H54 (cell line): ENCODE data around the gene CPA1.

ENCODE experiments used
- DNase-seq: peaks from one replicate; pipeline ENCODE4 v3.0.0; 2011; ENCODE audit warnings: low spot score, mixed read lengths; ENCODE audit not compliant: insufficient read length
- FAIRE-seq: peaks from 3 replicates; lab custom pipeline; 2011; peaks lifted over from hg19 to GRCh38; lab: Jason Lieb, UNC
- POLR2A ChIP-seq: IDR thresholded peaks from 2 replicates; pipeline ENCODE4 v1.6.1; 2011; ENCODE audit warnings: low read depth, mild to moderate bottlenecking, low read length

The CPA1 gene

DNA sequence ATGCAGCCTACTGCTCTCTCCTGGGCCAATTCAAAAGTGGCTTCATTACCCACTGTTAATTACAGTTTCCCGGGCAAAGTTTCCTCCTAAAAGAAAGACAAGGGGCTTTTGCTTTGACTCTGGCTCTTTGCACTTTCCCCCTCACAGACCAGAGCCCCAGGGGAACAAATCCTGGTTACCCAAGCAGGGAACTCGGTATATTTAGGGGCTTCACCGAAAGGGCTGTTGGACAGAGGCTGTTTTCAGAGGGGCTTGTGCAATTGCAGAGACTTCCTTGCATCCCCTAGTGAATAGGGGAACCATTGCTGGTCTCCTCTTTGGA, 7.0 kb downstream of the CPA1 start:
- no peak for TF ChIP-seq POLR2A
- DNase-seq (no peak), FAIRE-seq (no peak)

GRCh38 chr7:130387628-130388403, 7.5 kb downstream of the CPA1 start:
- DNase-seq (no peak), FAIRE-seq (no peak)
- TF ChIP-seq POLR2A = no peak

DNA sequence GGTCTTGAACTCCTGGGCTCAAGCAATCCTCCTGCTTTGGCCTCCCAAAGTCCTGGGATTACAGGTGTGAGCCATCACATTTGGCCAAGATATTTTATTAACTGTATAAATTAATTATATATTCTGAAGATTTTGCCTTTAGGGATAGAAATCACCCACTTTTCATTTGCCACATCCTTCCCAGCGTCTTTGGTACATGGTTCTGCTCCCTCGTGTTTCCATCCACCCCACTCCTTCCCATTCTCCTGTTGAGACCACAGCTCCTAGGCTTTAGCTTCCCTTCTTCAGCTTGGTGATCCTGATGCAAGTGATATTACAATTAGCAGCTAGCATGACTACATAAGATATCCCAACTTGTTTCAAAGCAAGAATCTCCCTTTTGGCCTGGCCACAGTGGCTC, 8.4 kb downstream of the CPA1 start:
- no peak for FAIRE-seq
- DNase-seq = no peak
- TF ChIP-seq POLR2A = no peak

GRCh38 chr7:130390486-130390885, 10.2 kb downstream of the CPA1 start:
- DNase-seq = no peak
- no peak for TF ChIP-seq POLR2A
- FAIRE-seq = no peak

DNA sequence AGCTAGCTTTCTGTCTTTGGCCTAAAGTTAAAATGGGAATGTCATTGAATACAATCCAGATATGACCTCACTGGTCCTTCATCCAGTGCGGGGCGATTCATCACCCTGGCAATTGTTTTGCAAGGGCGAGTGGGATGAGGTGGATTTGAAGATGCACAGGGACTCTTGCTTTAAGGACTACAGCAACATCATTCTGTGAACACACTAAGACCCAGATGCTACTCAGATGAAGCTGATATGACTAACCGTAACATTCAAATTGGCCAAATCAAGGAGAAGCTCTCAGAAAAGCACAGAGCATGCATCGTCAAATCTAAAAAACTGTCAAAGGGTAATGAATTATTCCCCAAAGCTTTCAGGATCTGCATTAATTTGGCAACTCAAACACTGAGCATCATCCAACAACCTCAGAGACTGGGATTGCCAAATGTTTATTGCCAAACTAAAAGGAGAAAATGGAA, 12.8 kb downstream of the CPA1 start:
- FAIRE-seq = peak; percentile 15
- no peak for DNase-seq
- TF ChIP-seq POLR2A = no peak

DNA sequence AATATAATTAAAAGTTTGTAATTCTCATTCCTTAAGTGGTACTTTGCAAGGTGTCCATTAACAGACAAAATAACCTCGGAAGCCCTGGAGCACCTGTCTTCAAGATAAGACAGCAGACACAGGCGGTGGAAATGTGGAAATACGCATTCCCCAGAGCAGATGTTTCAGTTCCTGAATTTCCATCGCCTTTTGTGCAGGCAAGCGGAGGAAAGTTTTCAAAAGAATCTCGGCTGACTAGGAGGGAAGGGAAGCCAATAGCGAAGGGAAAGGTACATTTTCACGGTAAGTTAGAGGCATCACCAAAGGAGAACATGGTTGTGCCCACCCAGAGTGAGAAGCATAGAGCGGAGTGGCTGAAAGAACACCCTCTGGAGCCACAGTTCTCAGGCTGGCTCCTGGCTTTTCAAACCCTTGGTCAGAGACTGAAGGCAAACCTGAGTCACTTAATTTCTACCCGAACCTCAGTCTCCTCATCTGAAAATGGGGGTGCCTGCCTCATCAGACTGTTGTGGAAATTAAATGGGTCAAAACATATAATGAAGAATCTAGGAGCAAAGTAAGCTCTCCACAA, 13.6 kb downstream of the CPA1 start:
- TF ChIP-seq POLR2A = no peak
- DNase-seq (no peak), FAIRE-seq (no peak)

DNA sequence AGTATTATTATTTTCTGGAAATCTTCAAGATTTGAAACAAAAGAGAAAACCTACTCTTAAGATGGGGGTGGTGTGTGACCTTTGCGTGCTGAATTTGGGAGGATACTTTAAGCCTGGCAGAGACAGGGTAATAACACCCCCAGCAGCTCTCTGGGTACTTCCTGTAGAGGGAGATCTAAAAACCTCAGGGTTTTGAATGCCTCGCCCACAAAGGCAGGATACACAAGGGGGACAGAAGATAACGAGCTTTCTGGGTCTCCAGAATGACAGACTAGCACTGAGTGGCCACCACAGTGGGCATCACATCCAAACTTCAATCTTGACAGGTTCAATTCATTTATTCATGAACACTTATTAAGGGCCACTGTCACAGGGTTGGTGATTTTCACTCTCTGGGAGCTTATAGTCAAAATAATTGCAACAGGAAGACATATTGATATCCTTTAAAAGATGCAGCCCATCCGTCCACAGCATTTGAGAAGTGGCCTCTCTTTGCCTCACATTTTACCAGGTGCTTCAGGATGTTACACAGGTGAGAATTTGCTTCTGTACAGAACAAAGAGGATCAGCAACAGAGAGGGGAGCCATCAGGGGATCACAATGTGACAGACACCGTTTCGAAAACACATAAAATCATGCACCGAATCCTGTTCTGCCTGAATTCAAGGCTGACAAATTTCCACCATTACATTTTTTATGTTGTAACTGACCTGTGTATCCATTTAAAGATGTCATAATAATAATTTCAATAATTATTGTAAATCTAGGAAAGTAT, 14.3 kb downstream of the CPA1 start:
- FAIRE-seq (no peak), DNase-seq (no peak)
- TF ChIP-seq POLR2A = no peak

DNA sequence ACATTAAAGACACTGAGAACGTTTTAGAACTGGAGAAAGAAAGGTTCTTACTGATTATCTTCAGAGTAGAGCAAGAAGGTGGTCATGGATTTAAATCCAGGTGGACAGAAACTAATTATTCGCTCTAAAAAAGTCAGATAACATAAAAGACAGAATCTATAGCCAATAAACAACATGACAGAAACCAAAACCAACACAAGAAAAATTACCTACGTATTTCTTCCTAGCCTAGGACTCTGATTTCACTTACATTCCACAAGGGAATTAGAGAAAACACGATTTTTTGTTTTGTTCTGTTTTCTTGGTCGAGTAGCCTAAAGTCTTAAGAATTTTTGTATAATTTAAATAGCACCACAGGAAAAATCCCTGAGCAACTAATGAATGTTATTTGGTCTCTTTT, 15.1 kb downstream of the CPA1 start:
- no peak for FAIRE-seq
- no peak for TF ChIP-seq POLR2A

GRCh38 chr7:130396109-130396508, 15.8 kb downstream of the CPA1 start:
- DNase-seq (no peak), FAIRE-seq (no peak)
- TF ChIP-seq POLR2A = no peak

More for the DNA sequence above, 15.1 kb downstream of the CPA1 start:
- DNase-seq = no peak

DNA sequence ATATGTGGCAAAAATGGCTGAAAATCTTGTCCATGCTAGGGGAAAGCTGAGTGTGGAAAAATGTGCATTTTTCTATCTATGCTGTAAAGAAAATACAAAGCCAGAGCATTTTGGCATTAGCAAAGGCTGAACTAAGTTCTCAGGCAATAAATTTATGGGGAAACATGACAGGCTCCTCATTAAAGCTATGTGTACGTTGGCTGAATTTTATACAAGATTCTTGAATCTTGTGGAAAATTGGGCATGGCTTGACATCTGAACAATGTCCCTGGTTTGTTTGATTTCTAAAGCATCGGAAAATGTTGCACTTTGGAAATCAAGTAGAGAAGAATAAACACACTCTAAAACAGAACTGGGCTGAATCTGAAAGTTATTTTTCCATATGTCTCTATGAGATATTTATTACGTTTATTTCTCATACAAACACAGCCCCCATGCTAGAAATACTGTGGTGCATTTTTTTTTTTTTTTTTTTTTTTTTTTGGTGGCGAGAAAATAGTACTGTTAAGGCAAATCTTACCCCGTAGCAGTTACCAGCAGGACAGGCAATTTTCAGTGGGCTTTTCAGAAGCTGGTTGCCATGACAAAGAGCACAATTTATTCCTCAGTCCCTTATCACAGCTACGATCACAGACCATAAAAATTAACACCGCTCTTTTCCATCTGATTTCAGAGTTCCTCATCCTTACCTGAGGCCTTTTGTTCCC, 16.9 kb downstream of the CPA1 start:
- DNase-seq (no peak), FAIRE-seq (no peak)
- TF ChIP-seq POLR2A = no peak

DNA sequence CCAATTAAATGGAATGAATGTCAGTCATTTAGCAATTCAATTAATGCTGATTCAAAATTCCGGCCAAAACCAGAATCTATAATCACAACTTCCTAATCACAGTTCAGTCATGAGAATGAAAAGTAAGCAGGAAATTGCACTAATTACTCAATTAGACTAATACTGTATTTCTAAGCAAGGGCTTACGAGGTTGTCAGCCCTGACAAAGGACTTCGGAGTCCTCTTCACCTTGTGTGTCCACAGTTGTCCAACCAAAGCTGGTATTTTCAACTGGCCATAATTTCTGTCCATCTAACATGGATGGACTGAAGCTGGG, 17.4 kb downstream of the CPA1 start:
- no peak for TF ChIP-seq POLR2A
- no peak for DNase-seq
- no peak for FAIRE-seq

GRCh38 chr7:130398526-130399090, 18.3 kb downstream of the CPA1 start:
- FAIRE-seq (no peak), DNase-seq (no peak)
- no peak for TF ChIP-seq POLR2A

- TF ChIP-seq POLR2A = no peak
- DNase-seq (no peak), FAIRE-seq (no peak)
These were observed 19.9 kb downstream of the CPA1 start for GRCh38 chr7:130400120-130400572.
